MM.1S (cell line): ENCODE measurements around the gene CSNK1E.

Source experiments
- DNase-seq: peaks from one replicate; pipeline ENCODE4 v3.0.0-alpha.2; 2015
- H2AFZ ChIP-seq: fragments of 300-600 bp; sonication (generic); 2 replicates; pipeline ENCODE4 v1.6.0; 2016; ENCODE audit warnings: antibody characterized with exemption, low read length
- H3F3A ChIP-seq: fragments of 300-600 bp; sonication (generic); 2 replicates; pipeline ENCODE4 v1.6.1; 2016; ENCODE audit warnings: mild to moderate bottlenecking, antibody characterized with exemption, low read length, moderate library complexity, mixed read lengths; ENCODE audit not compliant: insufficient read depth
- H3K27ac ChIP-seq: fragments of 300-600 bp; sonication (generic); 2 replicates; pipeline ENCODE4 v1.5.1; 2016; ENCODE audit warnings: mild to moderate bottlenecking, low read length
- H3K27me3 ChIP-seq: fragments of 300-600 bp; sonication (generic); replicated peaks from 2 replicates; pipeline ENCODE4 v1.6.0; 2016; ENCODE audit warnings: low read length; ENCODE audit not compliant: insufficient read depth
- H3K36me3 ChIP-seq: fragments of 300-600 bp; sonication (generic); replicated peaks from 2 replicates; pipeline ENCODE4 v1.6.1; 2016; ENCODE audit warnings: mild to moderate bottlenecking, low read length, mixed read lengths; ENCODE audit not compliant: insufficient read depth
- H3K4me1 ChIP-seq: fragments of 300-600 bp; sonication (generic); 2 replicates; pipeline ENCODE4 v1.6.1; 2016; ENCODE audit warnings: low read length, mixed read lengths
- H3K4me2 ChIP-seq: fragments of 300-600 bp; sonication (generic); 2 replicates; pipeline ENCODE4 v1.6.0; 2016; ENCODE audit warnings: low read depth, low read length
- H3K4me3 ChIP-seq: fragments of 300-600 bp; sonication (generic); 2 replicates; pipeline ENCODE4 v1.5.1; 2016; ENCODE audit warnings: low read length, mixed read lengths
- H3K79me2 ChIP-seq: fragments of 300-600 bp; sonication (generic); 2 replicates; pipeline ENCODE4 v1.6.1; 2016; ENCODE audit warnings: mixed run types, low read length, mixed read lengths
- H3K9ac ChIP-seq: fragments of 300-600 bp; sonication (generic); 2 replicates; pipeline ENCODE4 v1.6.1; 2016; ENCODE audit warnings: low read length, mixed read lengths
- H3K9me2 ChIP-seq: fragments of 300-600 bp; sonication (generic); replicated peaks from 2 replicates; pipeline ENCODE4 v1.6.1; 2016; ENCODE audit warnings: mild to moderate bottlenecking, low read length, mixed read lengths; ENCODE audit not compliant: insufficient read depth
- H3K9me3 ChIP-seq: fragments of 300-600 bp; sonication (generic); replicated peaks from 2 replicates; pipeline ENCODE4 v1.6.1; 2016; ENCODE audit warnings: mild to moderate bottlenecking, low read length, mixed read lengths; ENCODE audit not compliant: insufficient read depth
- H4K20me1 ChIP-seq: fragments of 300-600 bp; sonication (generic); 2 replicates; pipeline ENCODE4 v1.6.1; 2016; ENCODE audit warnings: mild to moderate bottlenecking, low read length, moderate library complexity, mixed read lengths; ENCODE audit not compliant: insufficient read depth
- CTCF ChIP-seq: fragments of 300-600 bp; sonication (generic); IDR thresholded peaks from 2 replicates; pipeline ENCODE4 v1.5.1; 2016; ENCODE audit warnings: antibody characterized with exemption, low read length, mixed read lengths
- EZH2 ChIP-seq: fragments of 300-600 bp; sonication (generic); optimal IDR thresholded peaks from 2 replicates; pipeline ENCODE3; 2017; ENCODE audit warnings: low read depth, mild to moderate bottlenecking, antibody characterized with exemption, low read length, mixed read lengths
- EZH2phosphoT487 ChIP-seq: fragments of 300-600 bp; sonication (generic); IDR thresholded peaks from 2 replicates; pipeline ENCODE4 v1.6.1; 2018; ENCODE audit warnings: antibody characterized with exemption, low read length

CSNK1E gene

GRCh38 chr22:38335077-38335476 lies 17.8 kb upstream of the CSNK1E start:
- no peak overlapping the region for H3K4me2 ChIP-seq
- no peaks in the 10 kb centered on the region for H3K9me2 ChIP-seq
- no peak overlapping the region for H3K9ac ChIP-seq
- H3F3A ChIP-seq = no peaks in the 10 kb centered on the region; the same call in 1 of the 2 replicates
- no peak overlapping the region for H3K4me3 ChIP-seq
- H3K27ac ChIP-seq = no peak overlapping the region
- peaks cover 3% of the 10 kb centered on the region; the same call in 1 of the 2 replicates for H3K4me1 ChIP-seq
- TF ChIP-seq EZH2phosphoT487 (no peak), CTCF (no peak), EZH2 (no peak)
- H3K79me2 ChIP-seq = no peaks in the 10 kb centered on the region
- DNase-seq = no peak
- no peaks in the 10 kb centered on the region for H3K27me3 ChIP-seq
- H2AFZ ChIP-seq = no peak overlapping the region
- H4K20me1 ChIP-seq = no peaks in the 10 kb centered on the region
- H3K36me3 ChIP-seq = no peaks in the 10 kb centered on the region
- no peaks in the 10 kb centered on the region for H3K9me3 ChIP-seq

GRCh38 chr22:38327805-38328204 lies 10.6 kb upstream of the CSNK1E start:
- H3K79me2 ChIP-seq = no peaks in the 10 kb centered on the region
- H3K9ac ChIP-seq = no peak overlapping the region
- no peaks in the 10 kb centered on the region for H3K36me3 ChIP-seq
- no peaks in the 10 kb centered on the region for H4K20me1 ChIP-seq
- no peak for TF ChIP-seq CTCF
- TF ChIP-seq EZH2phosphoT487 = no peak
- TF ChIP-seq EZH2 = no peak
- no peak overlapping the region for H3K4me3 ChIP-seq
- no peaks in the 10 kb centered on the region for H3K9me3 ChIP-seq
- no peaks in the 10 kb centered on the region for H3K27me3 ChIP-seq
- no peak overlapping the region for H3K27ac ChIP-seq
- no peaks in the 10 kb centered on the region for H3K4me1 ChIP-seq
- H3K9me2 ChIP-seq = no peaks in the 10 kb centered on the region
- no peak for DNase-seq
- no peaks in the 10 kb centered on the region for H3F3A ChIP-seq
- H3K4me2 ChIP-seq = no peak overlapping the region
- no peak overlapping the region for H2AFZ ChIP-seq

GRCh38 chr22:38327396-38327795 lies 10.2 kb upstream of the CSNK1E start:
- H3K79me2 ChIP-seq = no peaks in the 10 kb centered on the region
- no peak for TF ChIP-seq EZH2phosphoT487
- no peak for TF ChIP-seq EZH2
- TF ChIP-seq CTCF = no peak
- no peak for DNase-seq
- no peak overlapping the region for H2AFZ ChIP-seq
- H3K4me2 ChIP-seq = no peak overlapping the region
- no peak overlapping the region for H3K4me3 ChIP-seq
- H3K36me3 ChIP-seq = no peaks in the 10 kb centered on the region
- no peaks in the 10 kb centered on the region for H3K9me3 ChIP-seq
- H3K9me2 ChIP-seq = no peaks in the 10 kb centered on the region
- no peak overlapping the region for H3K9ac ChIP-seq
- H3K4me1 ChIP-seq = no peaks in the 10 kb centered on the region
- no peaks in the 10 kb centered on the region for H3K27me3 ChIP-seq
- H3K27ac ChIP-seq = no peak overlapping the region
- no peaks in the 10 kb centered on the region for H3F3A ChIP-seq
- H4K20me1 ChIP-seq = no peaks in the 10 kb centered on the region
